Kasumi-1 (cell line): ENCODE data around the gene PILRA.
A peak's percentile ranks its signal among the peaks of the same experiment; 100 is the strongest.
"Not testable (repeated sequence)": the region's sequence is repeated elsewhere in the genome, so short reads cannot be mapped to it uniquely, and the experiment has no call there.

Source experiments
- DNase-seq, 2 experiments: peaks; one replicate each; lab custom pipeline; 2025; lab: John Stamatoyannopoulos, UW

The PILRA gene

GRCh38 chr7:100380196-100380595 lies 6.9 kb downstream of the PILRA start:
- DNase-seq, result no peak

GRCh38 chr7:100381531-100382233 lies 8.4 kb downstream of the PILRA start:
- not testable (repeated sequence) for DNase-seq

- DNase-seq, result not testable (repeated sequence)
These were observed 9.1 kb downstream of the PILRA start for GRCh38 chr7:100382234-100382853.

- no peak for DNase-seq
These were observed 11.5 kb downstream of the PILRA start for GRCh38 chr7:100384628-100385294.

GRCh38 chr7:100386940-100387339 lies 13.7 kb downstream of the PILRA start:
- DNase-seq, result no peak

GRCh38 chr7:100387695-100388094 lies 14.4 kb downstream of the PILRA start:
- no peak for DNase-seq

- no peak for DNase-seq
These were observed 16.3 kb downstream of the PILRA start for GRCh38 chr7:100389437-100390088.

GRCh38 chr7:100390286-100391009 lies 17.2 kb downstream of the PILRA start:
- no peak for DNase-seq

- DNase-seq, result no peak
These were observed 20.1 kb downstream of the PILRA start for GRCh38 chr7:100393233-100393905.

- DNase-seq, result no peak
These were observed 20.8 kb downstream of the PILRA start for GRCh38 chr7:100394077-100394476.

GRCh38 chr7:100396421-100396982 lies 23.2 kb downstream of the PILRA start:
- no peak for DNase-seq

- no peak for DNase-seq
These were observed 24.2 kb downstream of the PILRA start for GRCh38 chr7:100397315-100398081.

GRCh38 chr7:100398239-100398638 lies 25.0 kb downstream of the PILRA start:
- DNase-seq, result no peak

- DNase-seq, result no peak
These were observed 26.8 kb downstream of the PILRA start for GRCh38 chr7:100400041-100400440.

GRCh38 chr7:100400656-100401055 lies 27.4 kb downstream of the PILRA start:
- peak; percentile 16 to 40 for DNase-seq

GRCh38 chr7:100401811-100402210 lies 28.5 kb downstream of the PILRA start:
- no peak for DNase-seq

- no peak for DNase-seq
These were observed 29.0 kb downstream of the PILRA start for GRCh38 chr7:100402241-100402640.

GRCh38 chr7:100406767-100407166 lies 33.5 kb downstream of the PILRA start:
- no peak for DNase-seq

- peak; percentile 78 to 85 for DNase-seq
These were observed 34.2 kb downstream of the PILRA start for GRCh38 chr7:100407285-100408180.
